WTC11 (cell line): ENCODE data around the gene STRADA. TPM values are rescaled to one million over a fixed set of nuclear protein-coding genes. Genes with fewer than 3 reads are reported as not detected.
A peak's percentile ranks its signal among the peaks of the same experiment; 100 is the strongest.

Source experiments
- ATAC-seq: fragments of 200-7000 bp; cut with Tn5 transposase; 2 replicates; pipeline ENCODE4 v1.10.0; 2021; ENCODE audit warnings: mild to moderate bottlenecking, moderate library complexity
- CTCF ChIA-PET: fragments of 300-600 bp; sonication (Branson Sonifier 250); formaldehyde crosslinking; loops from one replicate; lab custom pipeline; 2021; ENCODE audit warnings: antibody characterized with exemption; lab: Charles Lee
- POLR2A ChIA-PET: fragments of 350-600 bp; sonication (Branson Sonifier 250); formaldehyde crosslinking; loops from one replicate; lab custom pipeline; 2021; ENCODE audit warnings: antibody characterized with exemption; lab: Charles Lee
- DNase-seq: peaks from one replicate; pipeline ENCODE4 v3.0.0; 2021; ENCODE audit warnings: low spot score
- H3K27ac Mint-ChIP-seq: 2 replicates; pipeline ENCODE4 v1.8.0; 2021; ENCODE audit warnings: mixed read lengths
- H3K27me3 Mint-ChIP-seq: 2 replicates; pipeline ENCODE4 v1.8.0; 2021; ENCODE audit warnings: low read depth, mild to moderate bottlenecking, moderate library complexity, mixed read lengths
- H3K36me3 Mint-ChIP-seq: 2 replicates; pipeline ENCODE4 v1.8.0; 2021; ENCODE audit warnings: mixed read lengths
- H3K4me1 Mint-ChIP-seq: 2 replicates; pipeline ENCODE4 v1.8.0; 2022; ENCODE audit warnings: mixed read lengths
- H3K4me3 Mint-ChIP-seq: 2 replicates; pipeline ENCODE4 v1.8.0; 2021; ENCODE audit warnings: mild to moderate bottlenecking, moderate library complexity, mixed read lengths
- H3K9me3 Mint-ChIP-seq: 2 replicates; pipeline ENCODE4 v1.8.0; 2021; ENCODE audit warnings: mixed read lengths
- CREM ChIP-seq: sonication (generic); formaldehyde crosslinking; IDR thresholded peaks from 2 replicates; pipeline ENCODE4 v1.8.1; 2022; ENCODE audit warnings: mild to moderate bottlenecking, missing genetic modification reagents, moderate library complexity
- ESRRA ChIP-seq: sonication (generic); formaldehyde crosslinking; IDR thresholded peaks from 2 replicates; pipeline ENCODE4 v1.8.1; 2022; ENCODE audit warnings: mild to moderate bottlenecking, missing genetic modification reagents, borderline replicate concordance
- HMGA2 ChIP-seq: fragments of 250-450 bp; sonication (Bioruptor Pico); IDR thresholded peaks from 2 replicates; pipeline ENCODE4 v1.4.0; 2021; ENCODE audit warnings: mild to moderate bottlenecking, moderate library complexity
- IRF2 ChIP-seq: sonication (generic); formaldehyde crosslinking; IDR thresholded peaks from 2 replicates; pipeline ENCODE4 v1.8.0; 2022; ENCODE audit warnings: low read depth, missing genetic modification reagents, borderline replicate concordance
- JAZF1 ChIP-seq: fragments of 250-450 bp; sonication (Bioruptor Pico); IDR thresholded peaks from 2 replicates; pipeline ENCODE4 v1.9.0; 2021; ENCODE audit warnings: moderate library complexity, mild to moderate bottlenecking, inconsistent platforms
- ZNF219 ChIP-seq: sonication (generic); formaldehyde crosslinking; IDR thresholded peaks from 2 replicates; pipeline ENCODE4 v1.8.0; 2023; ENCODE audit warnings: missing genetic modification reagents, mild to moderate bottlenecking, borderline replicate concordance
- ZNF396 ChIP-seq: fragments of 250-450 bp; sonication (Bioruptor Pico); IDR thresholded peaks from 2 replicates; pipeline ENCODE4 v1.8.0; 2021; ENCODE audit warnings: mild to moderate bottlenecking, moderate library complexity, borderline replicate concordance
- ZNF671 ChIP-seq: fragments of 250-450 bp; sonication (Bioruptor Pico); IDR thresholded peaks from 2 replicates; pipeline ENCODE4 v1.8.0; 2021; ENCODE audit warnings: mild to moderate bottlenecking
- total RNA-seq: library from RNA; stranded (reverse); gene quantifications from 3 replicates; pipeline ENCODE4 v1.2.3, GENCODE V29; 2021
- TF ChIP-seq, protein P1 (sequence below): sonication (generic); formaldehyde crosslinking; conservative IDR thresholded peaks from 2 replicates; pipeline ENCODE4 v1.8.1; 2023; ENCODE audit warnings: mild to moderate bottlenecking, low read depth, missing genetic modification reagents, moderate library complexity
- TF ChIP-seq, protein P2 (sequence below): fragments of 200-600 bp; IDR thresholded peaks from 2 replicates; pipeline ENCODE4 v1.8.0; 2022; ENCODE audit warnings: antibody characterized with exemption
- TF ChIP-seq, protein P3 (sequence below): sonication (generic); formaldehyde crosslinking; IDR thresholded peaks from 2 replicates; pipeline ENCODE4 v1.8.0; 2022; ENCODE audit warnings: missing genetic modification reagents
- TF ChIP-seq, protein P4 (sequence below): sonication (generic); formaldehyde crosslinking; IDR thresholded peaks from 2 replicates; pipeline ENCODE4 v1.8.1; 2022; ENCODE audit warnings: low read depth, missing genetic modification reagents, borderline replicate concordance
- TF ChIP-seq, protein P5 (sequence below): sonication (generic); formaldehyde crosslinking; IDR thresholded peaks from 2 replicates; pipeline ENCODE4 v1.8.0; 2023; ENCODE audit warnings: missing genetic modification reagents

The STRADA gene
- total RNA-seq, 1 experiment from 2014 or later: 36.6 TPM

DNA sequence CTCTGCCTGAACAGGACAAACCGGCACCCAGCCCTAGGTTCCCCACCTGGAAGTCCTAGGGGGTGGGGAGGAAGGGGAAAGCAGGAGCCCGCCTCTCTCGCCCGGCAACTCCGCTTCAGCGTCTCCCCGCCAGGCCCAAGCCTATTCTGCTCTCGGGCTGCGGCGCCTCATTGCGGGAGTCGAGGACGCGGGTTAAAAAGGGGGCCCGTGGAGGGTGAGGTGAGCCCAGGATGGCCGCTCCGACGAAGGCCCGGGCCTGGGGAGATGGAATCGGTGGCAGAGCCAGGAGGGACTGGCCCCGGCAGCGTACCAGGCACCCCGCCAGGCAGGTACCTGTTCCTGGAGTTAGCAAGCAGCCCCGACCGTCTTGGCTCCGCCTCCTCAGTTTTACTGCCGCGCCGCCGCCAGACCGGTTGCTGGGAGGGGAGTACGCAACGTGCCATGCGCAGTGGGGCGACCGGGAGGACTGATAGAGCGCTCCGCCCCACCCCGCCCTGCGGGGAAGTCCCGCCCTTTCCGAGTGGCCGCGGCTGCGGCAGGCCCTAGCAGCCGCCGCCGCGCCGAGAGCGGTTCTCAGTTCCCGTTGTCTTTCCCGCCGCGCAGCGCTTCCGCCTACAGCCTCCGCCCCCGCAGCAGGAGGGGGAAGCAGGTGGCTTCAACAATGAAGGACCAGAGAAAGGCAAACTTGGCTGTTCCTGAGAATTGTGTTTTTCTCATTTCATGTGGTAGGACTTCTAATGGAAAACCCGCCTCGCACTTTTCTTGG is at the start of gene STRADA (continued):
- TF ChIP-seq, protein P1, sequence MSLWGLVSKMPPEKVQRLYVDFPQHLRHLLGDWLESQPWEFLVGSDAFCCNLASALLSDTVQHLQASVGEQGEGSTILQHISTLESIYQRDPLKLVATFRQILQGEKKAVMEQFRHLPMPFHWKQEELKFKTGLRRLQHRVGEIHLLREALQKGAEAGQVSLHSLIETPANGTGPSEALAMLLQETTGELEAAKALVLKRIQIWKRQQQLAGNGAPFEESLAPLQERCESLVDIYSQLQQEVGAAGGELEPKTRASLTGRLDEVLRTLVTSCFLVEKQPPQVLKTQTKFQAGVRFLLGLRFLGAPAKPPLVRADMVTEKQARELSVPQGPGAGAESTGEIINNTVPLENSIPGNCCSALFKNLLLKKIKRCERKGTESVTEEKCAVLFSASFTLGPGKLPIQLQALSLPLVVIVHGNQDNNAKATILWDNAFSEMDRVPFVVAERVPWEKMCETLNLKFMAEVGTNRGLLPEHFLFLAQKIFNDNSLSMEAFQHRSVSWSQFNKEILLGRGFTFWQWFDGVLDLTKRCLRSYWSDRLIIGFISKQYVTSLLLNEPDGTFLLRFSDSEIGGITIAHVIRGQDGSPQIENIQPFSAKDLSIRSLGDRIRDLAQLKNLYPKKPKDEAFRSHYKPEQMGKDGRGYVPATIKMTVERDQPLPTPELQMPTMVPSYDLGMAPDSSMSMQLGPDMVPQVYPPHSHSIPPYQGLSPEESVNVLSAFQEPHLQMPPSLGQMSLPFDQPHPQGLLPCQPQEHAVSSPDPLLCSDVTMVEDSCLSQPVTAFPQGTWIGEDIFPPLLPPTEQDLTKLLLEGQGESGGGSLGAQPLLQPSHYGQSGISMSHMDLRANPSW (CRISPR knock-in tag): no peak
- TF ChIP-seq IRF2 (CRISPR knock-in tag): no peak
- TF ChIP-seq, protein P2, sequence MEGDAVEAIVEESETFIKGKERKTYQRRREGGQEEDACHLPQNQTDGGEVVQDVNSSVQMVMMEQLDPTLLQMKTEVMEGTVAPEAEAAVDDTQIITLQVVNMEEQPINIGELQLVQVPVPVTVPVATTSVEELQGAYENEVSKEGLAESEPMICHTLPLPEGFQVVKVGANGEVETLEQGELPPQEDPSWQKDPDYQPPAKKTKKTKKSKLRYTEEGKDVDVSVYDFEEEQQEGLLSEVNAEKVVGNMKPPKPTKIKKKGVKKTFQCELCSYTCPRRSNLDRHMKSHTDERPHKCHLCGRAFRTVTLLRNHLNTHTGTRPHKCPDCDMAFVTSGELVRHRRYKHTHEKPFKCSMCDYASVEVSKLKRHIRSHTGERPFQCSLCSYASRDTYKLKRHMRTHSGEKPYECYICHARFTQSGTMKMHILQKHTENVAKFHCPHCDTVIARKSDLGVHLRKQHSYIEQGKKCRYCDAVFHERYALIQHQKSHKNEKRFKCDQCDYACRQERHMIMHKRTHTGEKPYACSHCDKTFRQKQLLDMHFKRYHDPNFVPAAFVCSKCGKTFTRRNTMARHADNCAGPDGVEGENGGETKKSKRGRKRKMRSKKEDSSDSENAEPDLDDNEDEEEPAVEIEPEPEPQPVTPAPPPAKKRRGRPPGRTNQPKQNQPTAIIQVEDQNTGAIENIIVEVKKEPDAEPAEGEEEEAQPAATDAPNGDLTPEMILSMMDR: no peak
- TF ChIP-seq ESRRA: 0 out of 2 replicates have a peak, but pooled peaks have one; percentile 9
- 0 out of 2 replicates have a peak, but pooled peaks have one; percentile 55 for TF ChIP-seq CREM (CRISPR knock-in tag)
- TF ChIP-seq ZNF671 (CRISPR knock-in tag): no peak
- TF ChIP-seq, protein P3, sequence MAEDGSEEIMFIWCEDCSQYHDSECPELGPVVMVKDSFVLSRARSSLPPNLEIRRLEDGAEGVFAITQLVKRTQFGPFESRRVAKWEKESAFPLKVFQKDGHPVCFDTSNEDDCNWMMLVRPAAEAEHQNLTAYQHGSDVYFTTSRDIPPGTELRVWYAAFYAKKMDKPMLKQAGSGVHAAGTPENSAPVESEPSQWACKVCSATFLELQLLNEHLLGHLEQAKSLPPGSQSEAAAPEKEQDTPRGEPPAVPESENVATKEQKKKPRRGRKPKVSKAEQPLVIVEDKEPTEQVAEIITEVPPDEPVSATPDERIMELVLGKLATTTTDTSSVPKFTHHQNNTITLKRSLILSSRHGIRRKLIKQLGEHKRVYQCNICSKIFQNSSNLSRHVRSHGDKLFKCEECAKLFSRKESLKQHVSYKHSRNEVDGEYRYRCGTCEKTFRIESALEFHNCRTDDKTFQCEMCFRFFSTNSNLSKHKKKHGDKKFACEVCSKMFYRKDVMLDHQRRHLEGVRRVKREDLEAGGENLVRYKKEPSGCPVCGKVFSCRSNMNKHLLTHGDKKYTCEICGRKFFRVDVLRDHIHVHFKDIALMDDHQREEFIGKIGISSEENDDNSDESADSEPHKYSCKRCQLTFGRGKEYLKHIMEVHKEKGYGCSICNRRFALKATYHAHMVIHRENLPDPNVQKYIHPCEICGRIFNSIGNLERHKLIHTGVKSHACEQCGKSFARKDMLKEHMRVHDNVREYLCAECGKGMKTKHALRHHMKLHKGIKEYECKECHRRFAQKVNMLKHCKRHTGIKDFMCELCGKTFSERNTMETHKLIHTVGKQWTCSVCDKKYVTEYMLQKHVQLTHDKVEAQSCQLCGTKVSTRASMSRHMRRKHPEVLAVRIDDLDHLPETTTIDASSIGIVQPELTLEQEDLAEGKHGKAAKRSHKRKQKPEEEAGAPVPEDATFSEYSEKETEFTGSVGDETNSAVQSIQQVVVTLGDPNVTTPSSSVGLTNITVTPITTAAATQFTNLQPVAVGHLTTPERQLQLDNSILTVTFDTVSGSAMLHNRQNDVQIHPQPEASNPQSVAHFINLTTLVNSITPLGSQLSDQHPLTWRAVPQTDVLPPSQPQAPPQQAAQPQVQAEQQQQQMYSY (CRISPR knock-in tag): peak; percentile 60
- TF ChIP-seq, protein P4, sequence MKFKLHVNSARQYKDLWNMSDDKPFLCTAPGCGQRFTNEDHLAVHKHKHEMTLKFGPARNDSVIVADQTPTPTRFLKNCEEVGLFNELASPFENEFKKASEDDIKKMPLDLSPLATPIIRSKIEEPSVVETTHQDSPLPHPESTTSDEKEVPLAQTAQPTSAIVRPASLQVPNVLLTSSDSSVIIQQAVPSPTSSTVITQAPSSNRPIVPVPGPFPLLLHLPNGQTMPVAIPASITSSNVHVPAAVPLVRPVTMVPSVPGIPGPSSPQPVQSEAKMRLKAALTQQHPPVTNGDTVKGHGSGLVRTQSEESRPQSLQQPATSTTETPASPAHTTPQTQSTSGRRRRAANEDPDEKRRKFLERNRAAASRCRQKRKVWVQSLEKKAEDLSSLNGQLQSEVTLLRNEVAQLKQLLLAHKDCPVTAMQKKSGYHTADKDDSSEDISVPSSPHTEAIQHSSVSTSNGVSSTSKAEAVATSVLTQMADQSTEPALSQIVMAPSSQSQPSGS: no peak
- TF ChIP-seq ZNF219 (CRISPR knock-in tag): no peak
- no peak for TF ChIP-seq ZNF396 (CRISPR knock-in tag)
- no peak for TF ChIP-seq JAZF1 (CRISPR knock-in tag)

DNA sequence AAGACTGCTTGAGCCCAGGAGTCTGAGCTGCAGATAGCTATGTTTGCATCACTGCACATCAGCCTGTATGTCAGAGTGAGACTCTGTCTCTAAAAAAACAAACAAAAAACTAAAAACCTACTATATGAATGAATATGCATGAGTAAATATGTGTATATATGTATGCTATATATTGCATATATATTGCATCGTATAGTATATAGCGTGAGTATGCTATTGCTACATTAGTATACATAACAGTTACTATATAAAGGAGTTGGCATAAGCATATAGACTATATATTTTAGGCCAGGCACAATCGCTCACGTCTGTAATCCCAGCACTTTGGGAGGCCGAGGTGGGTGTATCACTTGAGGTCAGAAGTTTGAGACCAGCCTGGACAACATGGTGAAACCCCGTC is 48.5 kb upstream of the STRADA start:
- Mint-ChIP-seq H3K27ac (no peak overlapping the region), H3K4me1 (no peaks in the 10 kb centered on the region), H3K36me3 (peaks cover 49% of the 10 kb centered on the region), H3K4me3 (no peak overlapping the region), H3K9me3 (no peaks in the 10 kb centered on the region), H3K27me3 (no peaks in the 10 kb centered on the region)
- ChIA-PET CTCF (no interaction called here), POLR2A (no interaction called here)
- TF ChIP-seq, protein P5, sequence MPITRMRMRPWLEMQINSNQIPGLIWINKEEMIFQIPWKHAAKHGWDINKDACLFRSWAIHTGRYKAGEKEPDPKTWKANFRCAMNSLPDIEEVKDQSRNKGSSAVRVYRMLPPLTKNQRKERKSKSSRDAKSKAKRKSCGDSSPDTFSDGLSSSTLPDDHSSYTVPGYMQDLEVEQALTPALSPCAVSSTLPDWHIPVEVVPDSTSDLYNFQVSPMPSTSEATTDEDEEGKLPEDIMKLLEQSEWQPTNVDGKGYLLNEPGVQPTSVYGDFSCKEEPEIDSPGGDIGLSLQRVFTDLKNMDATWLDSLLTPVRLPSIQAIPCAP (CRISPR knock-in tag): no peak
- TF ChIP-seq HMGA2: no peak
- ATAC-seq (no peak), DNase-seq (no peak)
